Islet precursor cell (in vitro differentiated cells): ENCODE data around the gene COLGALT1.
A peak's percentile ranks its signal among the peaks of the same experiment; 100 is the strongest.
"Not testable (repeated sequence)": the region's sequence is repeated elsewhere in the genome, so short reads cannot be mapped to it uniquely, and the experiment has no call there.

Experiments
- DNase-seq: peaks from one replicate; pipeline ENCODE4 v3.0.0-alpha.2; 2018

The COLGALT1 gene

GRCh38 chr19:17555480-17555928 is at the start of gene COLGALT1:
TSS of gene COLGALT1 (plus strand) at chr19:17555649. CDS start at chr19:17555714, 65 bp downstream.
- DNase-seq = peak; percentile 97

- DNase-seq = no peak
These were observed 48.7 kb upstream of the COLGALT1 start for GRCh38 chr19:17506745-17507144.

GRCh38 chr19:17508558-17508933 is 46.9 kb upstream of the COLGALT1 start:
- DNase-seq = not testable (repeated sequence)

- no peak for DNase-seq
These were observed 45.0 kb upstream of the COLGALT1 start for GRCh38 chr19:17510220-17510993.

DNA sequence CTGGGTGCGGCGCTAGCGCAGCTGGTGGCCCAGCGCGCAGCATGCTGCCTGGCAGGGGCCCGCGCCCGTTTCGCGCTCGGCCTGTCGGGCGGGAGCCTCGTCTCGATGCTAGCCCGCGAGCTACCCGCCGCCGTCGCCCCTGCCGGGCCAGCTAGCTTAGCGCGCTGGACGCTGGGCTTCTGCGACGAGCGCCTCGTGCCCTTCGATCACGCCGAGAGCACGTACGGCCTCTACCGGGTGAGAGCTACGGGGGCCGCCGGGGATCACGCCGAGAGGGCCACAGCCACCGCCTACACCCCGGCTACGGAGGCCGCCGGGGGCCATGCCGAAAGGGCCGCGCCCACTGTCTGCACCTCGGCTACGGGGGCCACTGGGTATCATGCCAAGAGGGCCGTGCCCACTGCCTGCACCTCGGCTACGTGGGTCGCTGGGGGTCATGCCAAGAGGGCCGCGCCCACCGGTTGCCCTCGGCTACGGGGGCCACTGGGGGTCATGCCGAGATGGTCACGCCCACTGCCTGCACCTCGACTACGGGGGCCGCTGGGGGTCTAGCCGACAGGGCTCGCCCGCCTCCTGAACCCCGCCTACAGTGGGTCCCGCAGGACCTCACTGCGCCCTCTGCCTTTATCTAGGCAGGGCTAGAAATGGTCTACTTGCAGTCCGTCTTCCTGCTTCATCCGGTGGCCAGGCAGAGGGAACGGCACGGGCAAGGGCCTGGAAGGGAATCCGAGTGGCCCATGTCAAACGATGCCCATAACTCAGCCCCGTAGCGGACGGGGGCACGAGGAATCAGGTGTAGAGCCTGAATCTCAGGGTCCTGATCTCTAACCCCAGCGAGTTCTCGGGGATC is 43.5 kb upstream of the COLGALT1 start:
- DNase-seq = peak; percentile 79

GRCh38 chr19:17512574-17512939 is 42.9 kb upstream of the COLGALT1 start:
- no peak for DNase-seq

DNA sequence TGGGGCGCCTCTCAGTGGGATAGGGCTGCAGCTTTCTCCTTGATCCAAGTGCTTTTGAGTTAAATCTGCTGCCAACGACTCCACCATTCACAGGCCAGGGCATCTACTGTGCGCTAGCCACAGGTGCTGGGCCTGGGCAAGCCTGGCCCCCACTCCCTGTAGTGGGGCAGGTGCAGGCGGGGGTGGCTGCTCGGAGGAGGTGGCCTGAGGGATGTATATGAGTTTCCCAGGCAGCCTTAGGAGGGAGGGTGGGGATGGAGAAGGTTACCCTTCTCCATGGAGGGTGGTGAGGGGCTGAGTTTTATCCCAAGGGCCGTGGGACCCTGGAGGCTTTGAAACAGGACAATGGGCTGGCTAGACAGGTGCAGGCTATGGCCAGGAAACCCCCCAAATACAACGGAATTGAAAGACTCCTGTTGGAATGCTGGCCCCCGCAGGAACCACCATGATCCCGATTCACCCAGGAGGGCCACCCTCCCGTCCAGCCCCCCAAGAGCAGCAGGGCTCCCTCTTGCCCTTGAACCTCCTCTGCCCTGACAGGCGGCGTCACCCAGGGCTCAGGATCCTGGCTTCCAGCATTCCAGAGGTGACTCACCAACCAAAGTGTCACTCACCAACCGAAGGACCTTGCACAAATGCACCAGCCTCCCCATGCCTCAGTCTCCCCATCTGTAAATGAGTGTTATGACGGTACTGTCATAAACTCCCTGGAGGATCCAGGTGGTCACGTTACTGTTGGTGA is 39.9 kb upstream of the COLGALT1 start:
- no peak for DNase-seq

GRCh38 chr19:17517898-17518297 is 37.6 kb upstream of the COLGALT1 start:
- no peak for DNase-seq

GRCh38 chr19:17518654-17519053 is 36.8 kb upstream of the COLGALT1 start:
- DNase-seq = not testable (repeated sequence)

DNA sequence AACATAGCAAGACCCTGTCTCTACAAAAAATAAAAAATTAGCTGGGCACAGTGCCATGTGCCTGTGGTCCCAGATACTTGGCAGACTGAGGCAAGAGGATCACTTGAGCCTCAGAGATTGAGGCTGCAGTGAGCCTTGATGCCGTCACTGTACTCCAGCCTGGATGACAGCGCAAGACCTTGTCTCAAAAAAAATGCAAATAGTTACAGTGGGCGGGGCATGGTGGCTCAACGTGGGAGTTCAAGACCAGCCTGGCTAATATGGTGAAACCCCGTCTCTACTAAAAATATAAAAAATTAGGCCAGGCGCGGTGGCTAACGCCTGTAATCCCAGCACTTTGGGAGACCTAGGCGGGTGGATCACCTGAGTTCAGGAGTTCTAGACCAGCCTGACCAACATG is 35.5 kb upstream of the COLGALT1 start:
- no peak for DNase-seq

DNA sequence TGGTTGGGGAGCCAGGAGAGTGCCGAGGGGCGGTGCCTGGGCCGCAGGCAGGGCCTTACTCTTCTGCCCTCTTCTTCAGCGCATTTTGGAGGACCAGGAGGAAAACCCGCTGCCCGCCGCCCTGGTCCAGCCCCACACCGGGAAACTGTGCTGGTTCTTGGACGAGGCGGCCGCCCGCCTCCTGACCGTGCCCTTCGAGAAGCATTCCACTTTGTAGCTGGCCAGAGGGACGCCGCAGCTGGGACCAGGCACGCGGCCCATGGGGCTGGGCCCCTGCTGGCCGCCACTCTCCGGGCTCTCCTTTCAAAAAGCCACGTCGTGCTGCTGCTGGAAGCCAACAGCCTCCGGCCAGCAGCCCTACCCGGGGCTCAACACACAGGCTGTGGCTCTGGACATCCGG is 34.6 kb upstream of the COLGALT1 start:
- DNase-seq = no peak

- no peak for DNase-seq
These were observed 32.2 kb upstream of the COLGALT1 start for GRCh38 chr19:17522988-17523872.

- no peak for DNase-seq
These were observed 30.8 kb upstream of the COLGALT1 start for GRCh38 chr19:17524651-17525050.

GRCh38 chr19:17525141-17525540 is 30.3 kb upstream of the COLGALT1 start:
- no peak for DNase-seq

- DNase-seq = no peak
These were observed 28.5 kb upstream of the COLGALT1 start for GRCh38 chr19:17526922-17527321.

DNA sequence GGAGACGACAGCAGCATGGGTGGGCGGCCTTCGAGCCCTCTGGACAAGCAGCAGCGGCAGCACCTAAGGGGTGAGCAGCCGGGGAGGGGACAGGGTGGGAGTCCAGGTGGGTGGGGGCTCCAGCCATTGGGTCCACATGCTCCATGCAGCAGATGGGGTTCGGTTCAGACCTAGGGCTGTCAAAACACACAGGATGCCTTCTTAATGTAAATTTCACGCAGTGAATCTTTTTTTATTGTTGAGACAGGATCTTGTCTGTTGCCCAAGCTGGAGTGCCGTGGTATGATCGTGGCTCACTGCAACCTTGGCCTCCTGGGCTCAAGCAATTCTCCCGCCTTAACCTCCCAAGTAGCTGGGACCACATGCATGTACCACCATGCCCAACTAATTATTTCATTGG is 28.1 kb upstream of the COLGALT1 start:
- no peak for DNase-seq

DNA sequence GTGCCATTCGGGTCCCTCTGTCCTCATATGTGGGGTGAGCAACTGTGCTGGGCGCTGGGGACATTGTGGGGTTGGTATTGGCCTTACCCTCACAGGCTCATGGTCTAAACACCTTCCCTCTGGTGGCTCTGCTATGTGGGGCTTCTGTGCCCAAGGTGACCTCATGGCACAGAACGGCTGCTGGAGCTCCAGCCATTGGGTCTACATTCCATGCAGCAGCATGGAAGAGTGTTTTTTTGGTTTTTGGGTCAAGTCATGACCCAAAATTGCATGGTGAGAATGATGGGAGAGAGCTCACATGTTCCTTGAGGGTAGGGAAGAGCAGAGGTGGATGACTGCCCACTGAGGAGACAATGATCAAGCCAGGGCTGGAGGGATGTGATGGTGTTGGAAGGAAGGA is 26.8 kb upstream of the COLGALT1 start:
- no peak for DNase-seq

DNA sequence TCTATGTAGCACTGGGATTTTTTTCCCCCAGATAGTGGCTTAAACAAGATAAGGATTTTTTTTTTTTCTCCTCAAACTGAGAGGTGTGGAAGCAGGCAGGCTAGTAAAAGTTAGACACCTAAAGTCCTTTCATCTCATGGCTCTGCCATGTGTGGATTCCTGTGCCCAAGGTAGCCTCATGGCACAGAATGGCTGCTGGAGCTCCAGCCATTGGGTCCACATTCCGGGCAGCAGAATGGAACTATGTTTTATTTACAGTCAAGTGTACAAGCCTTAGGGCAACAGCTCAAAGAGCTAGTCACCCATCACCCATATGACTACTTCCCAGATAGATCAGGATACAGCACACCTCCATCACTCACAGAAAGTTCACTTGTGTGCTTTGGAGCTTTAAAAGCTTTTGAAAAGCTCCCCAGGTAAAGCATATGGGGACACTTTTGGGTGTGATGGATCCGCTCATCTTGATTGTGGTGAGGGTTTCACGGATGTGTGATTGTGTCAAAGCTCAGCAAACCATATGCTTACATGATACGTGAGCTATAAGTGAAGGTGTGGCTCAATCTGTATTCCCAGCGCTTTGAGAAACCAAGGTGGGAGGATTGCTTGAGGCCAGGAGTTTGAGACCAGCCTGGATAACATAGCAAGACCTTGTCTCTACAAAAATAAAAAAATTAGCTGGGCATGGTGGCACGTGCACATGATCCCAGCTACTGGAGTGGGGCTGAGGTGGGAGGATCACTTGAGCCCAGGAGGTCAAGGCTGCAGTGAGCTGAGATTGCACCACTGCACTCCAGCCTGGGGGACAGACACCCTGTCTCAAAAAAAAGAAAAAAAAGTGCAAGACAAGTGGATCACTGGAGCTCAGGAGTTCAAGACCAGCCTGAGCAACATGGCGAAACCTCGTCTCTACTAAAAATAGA is 25.9 kb upstream of the COLGALT1 start:
- DNase-seq = no peak

DNA sequence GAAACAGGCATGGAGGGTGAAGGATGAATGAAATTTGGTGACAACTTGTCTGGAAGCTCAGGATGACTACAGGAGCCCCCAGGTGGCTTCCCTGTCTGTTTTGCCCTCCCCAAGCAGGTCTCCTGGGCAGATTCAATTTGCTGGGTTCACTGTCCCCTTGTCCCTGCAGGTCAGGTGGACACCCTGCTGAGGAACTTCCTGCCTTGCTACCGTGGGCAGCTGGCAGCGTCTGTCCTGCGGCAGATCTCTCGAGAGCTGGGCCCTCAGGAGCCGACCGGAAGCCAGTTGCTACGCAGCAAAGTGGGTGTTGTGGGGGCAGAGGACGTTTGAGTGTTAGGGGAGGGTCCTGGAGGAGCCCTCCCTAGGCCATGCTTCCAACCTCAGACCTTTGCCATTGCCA is 24.9 kb upstream of the COLGALT1 start:
- DNase-seq = no peak

DNA sequence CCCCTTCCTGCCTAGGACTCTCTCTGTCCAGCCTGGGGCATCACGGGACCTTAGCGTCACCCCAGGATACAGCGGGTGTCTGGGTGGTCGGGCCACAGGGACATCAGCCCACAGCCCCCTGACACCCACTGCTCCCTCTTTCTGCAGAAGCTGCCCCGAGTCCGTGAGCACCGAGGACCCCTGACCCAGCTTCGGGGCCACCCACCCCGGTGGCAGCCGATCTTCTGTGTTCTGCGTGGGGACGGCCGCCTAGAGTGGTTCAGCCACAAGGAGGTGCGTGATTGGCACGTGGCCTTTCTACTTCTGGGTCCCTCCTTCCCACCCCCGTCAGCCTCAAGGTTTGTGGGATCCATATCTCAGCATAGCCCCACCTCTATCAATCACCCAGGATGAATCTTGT is 23.3 kb upstream of the COLGALT1 start:
- DNase-seq = no peak

GRCh38 chr19:17532557-17532956 is 22.9 kb upstream of the COLGALT1 start:
- DNase-seq = no peak
